Retina (tissue), 1 donor: ENCODE measurements around the gene CATSPER2.
"Not testable (repeated sequence)": the region's sequence is repeated elsewhere in the genome, so short reads cannot be mapped to it uniquely, and the experiment has no call there.

Experiments
- DNase-seq: peaks from one replicate; pipeline ENCODE4 v3.0.0-alpha.2; 2016

Gene CATSPER2

DNA sequence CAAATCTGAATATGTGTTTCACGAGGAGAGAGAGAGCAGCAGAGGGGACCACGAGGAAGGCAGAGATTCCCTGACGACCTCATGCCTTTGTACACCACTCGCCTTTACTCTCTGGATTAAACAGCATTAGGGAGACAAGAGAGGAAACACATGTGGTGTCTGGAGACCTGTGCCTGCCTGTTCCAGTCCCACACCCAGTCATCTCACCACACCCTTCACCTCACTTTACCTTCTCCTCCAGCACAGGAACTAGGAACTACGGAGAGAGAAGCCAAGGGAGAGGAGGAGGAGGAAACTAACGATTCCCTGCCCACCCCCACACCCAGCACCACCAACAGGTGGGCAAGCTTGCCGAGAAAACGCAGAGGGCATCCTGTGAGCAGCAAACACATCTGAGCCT lies 55.8 kb downstream of the CATSPER2 start:
- DNase-seq = not testable (repeated sequence)

DNA sequence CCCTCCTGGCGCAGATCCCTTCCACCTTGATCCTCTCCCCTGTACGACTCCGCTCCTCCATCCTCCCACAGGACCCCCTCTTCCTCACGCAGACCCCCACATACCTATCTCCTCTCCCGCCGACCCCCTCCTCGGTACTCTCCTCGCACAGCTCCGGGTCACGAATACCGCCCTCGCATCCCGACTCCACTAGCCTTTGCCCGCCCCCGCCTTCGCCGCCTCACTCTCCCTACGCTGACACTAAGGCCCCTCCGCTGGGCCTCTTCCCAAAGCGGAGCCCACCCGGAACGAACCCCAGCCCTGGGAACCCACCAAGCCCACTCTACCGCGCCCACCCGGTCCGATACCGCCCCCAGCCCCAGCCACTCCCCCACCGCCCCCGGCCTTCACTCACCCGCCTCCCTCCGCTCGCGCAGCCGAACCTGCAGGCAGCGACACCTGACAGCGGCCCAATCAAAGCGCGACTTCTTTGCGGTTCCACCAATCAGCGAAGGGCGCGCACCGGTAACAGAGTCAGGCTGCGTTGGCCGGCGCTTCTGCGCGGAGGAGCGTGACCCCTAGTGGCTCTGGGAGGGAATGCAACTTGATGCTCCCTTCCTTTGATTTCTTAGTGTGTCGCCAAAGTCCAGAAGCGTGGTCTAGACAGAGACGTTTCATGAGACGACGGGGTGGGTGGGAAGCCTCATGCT lies 58.7 kb downstream of the CATSPER2 start, which contains the start of gene PPIP5K1:
Gene PPIP5K1, minus strand, starts transcription at position 431 of the 689 bp plus-strand sequence. CDS start 5,704 bp downstream, outside the sequence.
- DNase-seq = not testable (repeated sequence)
